ENCODE results near the gene CPHXL2.

CPHXL2 gene

DNA sequence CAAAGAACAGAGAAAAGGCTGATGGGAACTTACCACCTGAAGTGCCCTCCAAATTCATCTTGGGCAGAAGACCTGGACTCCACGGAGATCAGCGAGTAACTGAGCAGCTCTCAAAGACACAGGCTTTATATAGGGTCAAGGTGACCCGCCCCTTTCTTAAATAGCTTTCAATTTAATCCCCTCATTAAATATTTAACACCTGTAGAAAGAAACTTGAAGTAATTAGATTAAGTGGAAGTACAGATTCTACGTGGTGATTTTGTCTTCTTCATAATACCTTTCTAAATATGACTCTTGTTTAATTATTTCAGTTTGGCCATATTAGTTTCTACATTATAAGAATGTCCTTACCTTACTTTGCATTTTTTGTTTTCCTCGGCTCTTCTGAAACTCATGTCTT is 24.6 kb upstream of the CPHXL2 start, which contains the start of gene DUXB:
Gene DUXB, minus strand, starts transcription at position 101 of the 400 bp plus-strand sequence. Its CDS starts 43 bp downstream, at position 58.
- no peak for DNase-seq (ENCODE audit: low spot score)
- TF ChIP-seq, protein P1, sequence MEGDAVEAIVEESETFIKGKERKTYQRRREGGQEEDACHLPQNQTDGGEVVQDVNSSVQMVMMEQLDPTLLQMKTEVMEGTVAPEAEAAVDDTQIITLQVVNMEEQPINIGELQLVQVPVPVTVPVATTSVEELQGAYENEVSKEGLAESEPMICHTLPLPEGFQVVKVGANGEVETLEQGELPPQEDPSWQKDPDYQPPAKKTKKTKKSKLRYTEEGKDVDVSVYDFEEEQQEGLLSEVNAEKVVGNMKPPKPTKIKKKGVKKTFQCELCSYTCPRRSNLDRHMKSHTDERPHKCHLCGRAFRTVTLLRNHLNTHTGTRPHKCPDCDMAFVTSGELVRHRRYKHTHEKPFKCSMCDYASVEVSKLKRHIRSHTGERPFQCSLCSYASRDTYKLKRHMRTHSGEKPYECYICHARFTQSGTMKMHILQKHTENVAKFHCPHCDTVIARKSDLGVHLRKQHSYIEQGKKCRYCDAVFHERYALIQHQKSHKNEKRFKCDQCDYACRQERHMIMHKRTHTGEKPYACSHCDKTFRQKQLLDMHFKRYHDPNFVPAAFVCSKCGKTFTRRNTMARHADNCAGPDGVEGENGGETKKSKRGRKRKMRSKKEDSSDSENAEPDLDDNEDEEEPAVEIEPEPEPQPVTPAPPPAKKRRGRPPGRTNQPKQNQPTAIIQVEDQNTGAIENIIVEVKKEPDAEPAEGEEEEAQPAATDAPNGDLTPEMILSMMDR (IDR thresholded peaks at IDR 0.05; ENCODE audit: extremely low read depth, missing control alignments) = no peak

DNA sequence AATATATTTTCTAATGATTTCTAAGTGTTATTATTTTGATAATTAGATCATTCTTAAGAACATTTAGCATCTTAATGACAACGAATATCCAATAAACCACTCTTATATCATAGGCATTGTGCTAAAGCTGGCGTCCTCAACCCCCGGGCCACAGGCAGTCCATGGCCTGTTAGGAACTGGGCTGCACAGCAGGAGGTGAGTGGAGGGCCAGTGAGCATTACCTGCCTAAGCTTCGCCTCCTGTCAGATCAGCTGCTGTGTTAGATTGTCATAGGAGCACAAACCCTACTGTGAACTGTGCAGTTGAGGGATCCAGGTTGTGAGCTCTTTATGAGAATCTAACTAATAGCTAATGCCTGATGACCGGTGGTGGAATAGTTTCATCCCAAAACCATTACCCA is 20.8 kb upstream of the CPHXL2 start:
- DNase-seq (ENCODE audit: low spot score) = no peak
- TF ChIP-seq, protein P1 (IDR thresholded peaks at IDR 0.05; ENCODE audit: extremely low read depth, missing control alignments) = no peak

DNA sequence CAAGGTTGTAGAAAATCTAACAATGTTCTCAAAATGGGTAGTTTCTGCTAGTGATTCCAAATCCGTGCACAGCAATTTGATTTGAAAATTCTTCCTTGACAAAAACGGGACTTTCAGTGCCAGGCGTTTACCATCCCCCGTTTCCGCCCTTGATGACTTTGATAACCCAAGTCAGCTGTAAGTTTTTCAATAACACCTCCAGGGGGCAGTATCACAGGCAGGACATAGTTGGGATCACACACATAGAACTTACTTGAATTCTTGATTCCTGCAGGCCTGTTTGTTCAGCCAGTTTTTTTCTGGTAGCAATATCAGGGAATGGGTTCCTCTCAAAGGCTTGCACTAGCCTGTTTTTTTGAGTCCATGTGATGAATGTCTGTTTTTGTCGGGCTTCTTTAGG is 18.9 kb upstream of the CPHXL2 start:
- TF ChIP-seq, protein P1 (IDR thresholded peaks at IDR 0.05; ENCODE audit: extremely low read depth, missing control alignments) = no peak
- no peak for DNase-seq (ENCODE audit: low spot score)

DNA sequence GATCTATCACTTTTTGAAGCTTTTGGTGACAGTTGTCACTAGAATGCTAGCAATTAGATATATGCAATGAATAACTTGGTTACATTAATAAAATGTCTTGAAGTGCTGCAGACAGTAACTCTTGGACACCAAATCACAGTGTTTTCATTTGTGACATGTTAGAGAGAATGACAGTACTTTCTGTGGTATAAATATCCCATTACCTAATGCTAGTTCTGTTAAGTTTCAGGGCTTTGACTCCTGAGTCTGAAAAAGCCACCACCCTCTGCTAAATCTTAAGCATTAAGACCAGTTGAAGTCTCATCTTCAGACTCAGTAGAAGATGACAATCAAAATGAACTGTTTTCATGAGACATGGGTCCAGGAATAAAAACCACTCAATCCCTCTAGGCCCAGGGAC is 10.6 kb upstream of the CPHXL2 start:
- peak; percentile 13 for DNase-seq (ENCODE audit: low spot score)
- TF ChIP-seq, protein P1 (IDR thresholded peaks at IDR 0.05; ENCODE audit: extremely low read depth, missing control alignments) = no peak

DNA sequence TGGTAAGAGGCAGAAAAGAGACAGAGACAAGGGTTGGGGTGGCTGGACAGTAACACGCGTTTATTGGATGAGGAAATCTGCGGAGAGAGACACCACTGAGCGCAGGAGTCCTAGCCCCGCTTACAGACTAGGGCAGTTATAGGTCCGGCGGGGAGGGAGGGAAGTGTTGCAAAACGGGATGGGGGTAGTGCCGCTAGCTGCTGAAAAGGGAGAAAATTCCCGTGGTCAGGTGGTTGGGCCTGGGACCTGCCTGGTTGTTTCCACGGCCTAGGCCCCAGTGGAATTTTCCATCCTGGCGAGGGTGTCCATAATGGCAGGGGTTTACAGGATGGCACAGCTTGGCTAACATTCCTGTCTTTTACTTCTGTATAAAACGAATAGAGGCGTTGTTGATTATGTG is 5.5 kb upstream of the CPHXL2 start:
- no peak for DNase-seq (ENCODE audit: low spot score)
- TF ChIP-seq, protein P1 (IDR thresholded peaks at IDR 0.05; ENCODE audit: extremely low read depth, missing control alignments) = no peak

DNA sequence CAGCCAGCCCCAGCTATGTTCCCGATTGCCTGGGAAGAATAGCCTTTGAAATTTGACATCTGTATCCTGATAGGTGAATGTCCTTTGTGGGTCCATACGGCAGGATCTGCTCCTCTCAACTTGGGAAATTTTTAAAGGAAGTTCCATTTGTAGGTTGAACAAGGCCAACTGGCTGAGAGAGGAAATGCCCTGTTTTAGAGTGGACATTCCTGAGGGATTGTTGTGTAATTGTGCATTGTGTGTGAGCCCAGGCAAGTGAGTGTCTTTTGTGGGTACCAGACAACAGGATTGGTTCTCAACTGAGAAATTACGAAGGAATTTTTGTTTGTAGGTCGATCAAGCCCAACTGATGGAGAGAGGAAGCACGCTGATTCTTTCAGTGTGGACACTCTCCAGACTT is 2.6 kb upstream of the CPHXL2 start:
- TF ChIP-seq, protein P1 (IDR thresholded peaks at IDR 0.05; ENCODE audit: extremely low read depth, missing control alignments) = no peak
- no peak for DNase-seq (ENCODE audit: low spot score)

DNA sequence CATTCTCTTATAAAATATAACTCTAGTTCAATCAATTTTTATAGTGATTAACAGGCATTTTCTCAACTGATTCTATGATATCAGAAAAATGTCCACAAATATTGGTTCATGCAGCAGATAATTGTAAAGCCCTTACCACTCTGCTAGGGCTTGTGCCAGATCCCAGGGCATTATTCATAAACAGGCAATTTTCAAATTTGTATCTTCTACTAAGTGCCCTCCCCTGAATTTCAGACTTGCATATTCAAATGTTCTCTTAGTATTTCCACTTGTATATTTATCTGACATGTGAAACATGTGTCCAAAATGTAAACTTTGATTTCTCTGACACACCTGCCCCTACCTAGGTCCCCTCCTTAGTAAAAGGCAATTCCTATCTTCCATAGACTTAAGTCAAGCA is 9.3 kb downstream of the CPHXL2 start:
- DNase-seq (ENCODE audit: low spot score) = no peak
- TF ChIP-seq, protein P1 (IDR thresholded peaks at IDR 0.05; ENCODE audit: extremely low read depth, missing control alignments) = no peak
